ENCODE results near the gene MACROD1.
"Not testable (repeated sequence)": the region's sequence is repeated elsewhere in the genome, so short reads cannot be mapped to it uniquely, and the experiment has no call there.

Gene MACROD1

DNA sequence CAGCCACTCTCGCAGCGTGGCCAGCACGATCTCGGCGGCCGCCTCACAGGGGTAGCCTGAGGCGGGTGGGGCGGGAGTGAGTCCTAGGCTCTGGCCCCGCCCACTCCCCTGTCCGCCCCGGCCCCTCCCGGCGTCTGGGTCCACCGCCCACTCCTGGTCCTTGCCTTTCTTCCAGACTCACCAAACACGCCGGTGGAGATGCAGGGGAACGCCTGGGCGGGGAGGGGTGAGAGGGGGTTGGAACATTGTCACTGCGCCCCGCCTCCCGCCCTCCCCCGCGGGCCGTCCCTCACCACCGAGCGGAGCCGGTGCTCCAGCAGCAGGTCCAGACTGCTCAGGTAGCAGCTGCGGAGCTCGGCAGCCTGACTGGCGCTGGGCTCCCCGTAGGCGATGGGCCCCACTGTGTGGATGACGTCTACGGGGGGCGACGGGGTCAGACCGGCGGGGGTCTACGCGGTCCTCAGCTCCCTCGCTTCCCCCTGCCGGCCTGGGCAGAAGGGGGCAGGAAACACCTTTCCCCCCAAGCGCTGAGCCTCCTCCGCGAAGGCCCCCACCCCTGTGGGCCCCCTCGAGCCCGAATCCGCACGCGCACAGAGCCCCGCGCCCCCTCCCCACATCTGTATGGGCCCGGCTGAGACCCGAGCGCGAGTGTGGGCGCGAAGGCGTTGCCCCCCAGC, 166.4 kb downstream of the MACROD1 start:
- peak; percentile 31 to 38 for DNase-seq (ENCODE audit: low read depth in 2 of 2)

DNA sequence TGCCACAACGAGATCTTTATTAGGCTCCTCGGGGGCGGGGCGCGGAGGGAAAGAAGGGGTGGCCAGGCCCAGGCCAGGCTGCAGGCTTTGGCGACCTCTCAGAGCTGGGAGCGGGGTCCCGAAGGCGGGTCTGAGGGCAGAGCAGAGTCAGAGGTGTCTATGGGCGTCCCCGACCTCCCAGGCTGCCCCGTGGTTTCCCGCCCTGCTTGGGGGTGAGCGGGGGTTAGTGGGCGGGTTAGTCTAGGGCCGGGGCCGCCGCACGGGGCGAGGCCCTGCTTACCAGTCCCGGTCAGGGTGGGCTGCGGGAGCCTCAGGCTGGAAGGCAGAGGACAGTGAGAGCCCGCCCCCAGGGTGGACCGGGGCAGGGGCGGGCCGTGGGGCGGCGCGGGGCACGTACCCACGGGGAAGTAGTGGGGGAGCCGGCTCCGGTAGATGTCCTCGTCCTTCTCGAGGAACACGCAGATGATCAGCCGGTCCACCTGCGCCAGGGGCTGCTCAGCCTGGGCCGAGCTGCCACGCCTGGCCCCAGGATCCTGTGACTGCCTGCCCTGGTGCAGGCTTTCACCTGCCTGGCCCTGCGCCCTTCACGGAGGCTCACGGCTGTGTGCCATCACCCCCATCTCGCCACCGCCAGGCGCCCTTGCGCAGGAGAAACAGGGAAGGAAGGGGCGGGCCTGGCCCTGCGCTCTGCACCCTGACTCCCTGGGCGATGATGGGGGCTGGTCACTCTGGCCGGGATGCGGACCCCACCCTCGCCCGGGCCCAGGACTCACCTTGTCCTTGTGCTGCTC, 167.2 kb downstream of the MACROD1 start:
- DNase-seq (ENCODE audit: low read depth in 2 of 2): no peak

GRCh38 chr11:63997801-63998337, 168.0 kb downstream of the MACROD1 start:
- no peak for DNase-seq (ENCODE audit: low read depth in 2 of 2)

GRCh38 chr11:63997104-63997700, 168.7 kb downstream of the MACROD1 start:
- DNase-seq (ENCODE audit: low read depth in 2 of 2): no peak

DNA sequence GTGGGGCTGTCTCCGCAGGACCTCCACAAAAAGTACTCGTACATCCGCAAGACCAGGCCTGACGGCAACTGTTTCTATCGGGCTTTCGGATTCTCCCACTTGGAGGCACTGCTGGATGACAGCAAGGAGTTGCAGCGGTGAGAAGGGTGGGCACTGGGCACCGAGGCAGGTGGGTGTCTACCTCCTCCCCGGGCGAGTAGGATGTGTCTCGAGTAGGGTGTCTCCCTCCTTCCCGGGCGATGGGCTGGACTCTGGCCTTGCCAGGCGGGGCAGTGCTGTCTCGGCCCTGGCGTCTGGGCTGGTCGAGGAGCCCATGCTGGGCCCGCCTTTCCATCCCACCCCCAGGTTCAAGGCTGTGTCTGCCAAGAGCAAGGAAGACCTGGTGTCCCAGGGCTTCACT, 169.4 kb downstream of the MACROD1 start:
- no peak for DNase-seq (ENCODE audit: low read depth in 2 of 2)

DNA sequence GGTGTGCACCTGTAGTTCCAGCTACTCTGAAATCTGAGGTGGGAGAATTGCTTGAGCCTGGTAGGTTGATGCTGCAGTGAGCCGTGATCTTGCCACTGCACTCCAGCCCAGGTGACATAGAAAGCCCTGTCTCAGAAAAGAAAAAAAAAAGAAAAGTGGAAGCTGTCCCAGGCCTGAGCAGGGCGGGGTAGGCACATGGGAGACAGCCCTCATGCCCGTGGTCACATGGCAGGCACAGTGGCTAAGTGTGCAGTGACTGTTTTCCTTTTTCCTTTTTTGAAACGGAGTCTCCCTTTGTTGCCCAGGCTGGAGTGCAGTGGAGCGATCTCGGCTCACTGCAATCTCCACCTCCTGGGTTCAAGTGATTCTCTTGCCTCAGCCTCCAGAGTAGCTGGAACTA, 171.9 kb downstream of the MACROD1 start:
- no peak for DNase-seq (ENCODE audit: low read depth in 2 of 2)

DNA sequence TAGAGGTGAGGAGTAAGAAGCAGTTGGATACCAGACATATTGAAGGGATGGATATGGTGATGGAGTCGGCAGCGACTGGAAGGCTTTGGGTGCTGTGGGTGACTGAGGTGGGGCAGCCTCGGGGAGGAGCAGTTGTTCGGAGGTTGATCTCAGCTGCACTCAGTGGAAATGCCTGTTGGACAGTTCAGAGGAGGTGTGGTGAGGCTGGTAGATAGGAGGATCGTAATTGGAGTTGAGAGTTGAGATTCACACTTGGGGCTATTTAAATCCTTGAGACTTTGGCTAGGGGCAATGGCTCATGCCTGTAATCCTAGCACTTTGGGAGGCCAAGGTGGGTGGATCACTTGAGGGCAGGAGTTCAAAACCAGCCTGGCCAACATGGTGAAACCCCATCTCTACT, 172.8 kb downstream of the MACROD1 start:
- no peak for DNase-seq (ENCODE audit: low read depth in 2 of 2)

DNA sequence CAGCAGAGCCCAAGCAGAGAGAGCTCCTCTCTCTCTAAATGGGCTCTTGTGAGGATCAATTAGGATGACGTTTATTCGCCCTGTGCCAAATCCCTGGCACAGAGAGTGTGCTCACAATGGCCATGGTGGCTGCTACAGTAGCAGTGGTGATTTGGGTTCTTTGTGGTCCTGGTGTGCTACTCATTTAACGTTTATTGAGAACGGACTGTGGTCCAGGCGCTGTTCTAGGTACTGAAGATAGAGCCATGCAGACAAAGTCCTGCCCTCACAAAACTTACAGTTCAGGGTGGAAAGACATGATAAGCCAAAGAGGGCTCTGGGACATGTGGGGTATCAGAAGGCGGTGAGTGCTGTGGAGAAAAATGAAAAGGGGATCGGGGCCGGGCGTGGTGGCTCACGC, 174.4 kb downstream of the MACROD1 start:
- DNase-seq (ENCODE audit: low read depth in 2 of 2): no peak

- no peak for DNase-seq (ENCODE audit: low read depth in 2 of 2)
These were observed 178.9 kb downstream of the MACROD1 start for GRCh38 chr11:63986932-63987513.

- peak; percentile 76 to 79 for DNase-seq (ENCODE audit: low read depth in 2 of 2)
These were observed 179.6 kb downstream of the MACROD1 start, which contains the start of gene OTUB1 for GRCh38 chr11:63986156-63986931. Gene OTUB1, plus strand, starts transcription at chr11:63986438. Its CDS starts 19 bp downstream, at chr11:63986457.

GRCh38 chr11:63985812-63986155, 180.1 kb downstream of the MACROD1 start:
- peak in 1 of 2 donors; percentile 40 for DNase-seq (ENCODE audit: low read depth in 2 of 2)

- no peak for DNase-seq (ENCODE audit: low read depth in 2 of 2)
These were observed 186.5 kb downstream of the MACROD1 start for GRCh38 chr11:63979426-63979825.

DNA sequence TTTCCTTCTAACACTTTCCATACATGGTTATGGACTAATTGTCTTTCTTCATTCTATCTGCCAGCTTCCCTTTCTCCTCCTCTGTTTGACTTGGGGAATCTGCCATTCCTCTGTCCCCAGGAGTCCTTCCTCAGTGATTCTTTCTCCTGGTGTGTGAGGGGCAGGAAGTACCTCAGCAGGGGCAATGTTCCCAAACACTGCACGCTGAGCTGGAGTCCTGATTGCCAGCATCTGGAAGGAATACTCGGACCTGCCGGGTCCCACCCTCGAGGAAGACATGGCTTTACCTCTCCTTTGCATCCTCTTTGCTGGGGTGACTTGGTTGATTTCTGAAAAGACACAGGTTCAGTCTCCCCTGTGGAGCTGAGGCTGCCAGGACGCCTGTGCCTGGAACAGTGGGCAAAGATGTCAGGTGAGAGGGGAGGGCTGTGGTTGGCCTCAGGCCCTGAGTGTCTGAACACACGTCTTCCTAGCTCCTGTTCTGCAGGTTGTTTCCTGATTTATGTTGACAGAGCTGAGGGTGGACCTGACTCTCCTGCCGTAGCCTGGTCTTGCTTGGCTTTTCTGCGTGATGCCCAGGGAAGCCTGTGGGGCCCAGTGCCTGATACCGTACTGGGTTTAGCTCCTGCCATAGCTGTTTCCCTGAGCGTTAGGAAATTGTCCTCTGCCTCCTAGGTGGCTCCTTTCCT, 187.2 kb downstream of the MACROD1 start:
- DNase-seq (ENCODE audit: low read depth in 2 of 2): no peak

DNA sequence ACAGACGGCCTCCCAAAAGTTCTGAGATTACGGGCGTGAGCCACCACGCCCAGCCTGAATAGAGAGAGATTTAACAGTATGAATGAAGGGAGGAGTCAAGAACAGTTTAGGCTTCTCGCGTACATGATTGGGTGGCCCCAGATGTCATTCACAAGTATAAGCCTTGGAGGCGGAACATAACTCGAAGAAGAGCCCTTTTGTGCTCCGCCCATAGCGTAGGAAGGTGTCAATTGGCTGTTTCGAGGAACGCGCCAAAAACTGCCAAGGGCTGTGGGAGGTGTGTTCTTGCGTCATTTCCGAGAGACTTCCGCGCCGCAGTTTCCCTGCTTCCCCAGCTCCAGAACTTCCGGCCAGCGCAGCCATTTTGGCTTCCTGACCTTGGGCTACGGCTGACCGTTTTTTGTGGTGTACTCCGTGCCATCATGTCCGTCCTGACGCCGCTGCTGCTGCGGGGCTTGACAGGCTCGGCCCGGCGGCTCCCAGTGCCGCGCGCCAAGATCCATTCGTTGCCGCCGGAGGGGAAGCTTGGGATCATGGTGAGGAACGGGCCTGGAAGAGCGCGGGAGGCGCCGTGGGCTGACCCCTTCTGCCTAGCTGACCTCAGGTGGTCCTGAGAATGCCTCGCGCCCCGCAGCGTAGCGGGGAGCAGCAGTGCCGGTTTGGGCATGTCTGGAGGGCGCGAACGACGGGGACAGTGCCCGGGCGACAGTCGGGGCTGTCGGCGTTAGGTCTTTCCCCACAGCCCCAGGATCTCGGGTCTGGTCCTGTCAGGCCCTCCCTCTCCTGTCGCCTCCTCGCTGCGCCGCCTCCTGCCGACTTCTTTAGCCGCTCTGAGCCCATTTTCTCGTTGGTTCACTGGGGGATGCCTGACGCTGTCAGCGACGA, 191.4 kb downstream of the MACROD1 start, which contains the start of gene COX8A:
Gene COX8A, plus strand, starts transcription at position 362 of the 885 bp plus-strand sequence. Its CDS starts 61 bp downstream, at position 423.
- DNase-seq (ENCODE audit: low read depth in 2 of 2): peak; percentile 92 to 94

DNA sequence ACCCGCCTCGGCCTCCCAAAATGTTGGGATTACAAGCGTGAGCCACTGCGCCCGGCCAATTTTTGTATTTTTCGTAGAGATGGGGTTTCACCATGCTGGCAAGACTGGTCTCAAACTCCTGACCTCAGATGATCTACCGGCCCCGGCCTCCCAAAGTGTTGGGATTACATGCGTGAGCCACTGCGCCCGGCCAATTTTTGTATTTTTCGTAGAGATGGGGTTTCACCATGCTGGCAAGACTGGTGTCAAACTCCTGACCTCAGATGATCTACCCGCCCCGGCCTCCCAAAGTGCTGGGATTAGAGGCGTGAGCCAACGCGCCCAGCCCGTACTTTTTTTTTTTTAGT, 192.0 kb downstream of the MACROD1 start:
- DNase-seq (ENCODE audit: low read depth in 2 of 2): not testable (repeated sequence)

GRCh38 chr11:63970902-63971301, 195.0 kb downstream of the MACROD1 start:
- DNase-seq (ENCODE audit: low read depth in 2 of 2): no peak

GRCh38 chr11:63969461-63969860, 196.5 kb downstream of the MACROD1 start:
- DNase-seq (ENCODE audit: low read depth in 2 of 2): no peak

- no peak for DNase-seq (ENCODE audit: low read depth in 2 of 2)
These were observed 199.5 kb downstream of the MACROD1 start for GRCh38 chr11:63966444-63966843.

DNA sequence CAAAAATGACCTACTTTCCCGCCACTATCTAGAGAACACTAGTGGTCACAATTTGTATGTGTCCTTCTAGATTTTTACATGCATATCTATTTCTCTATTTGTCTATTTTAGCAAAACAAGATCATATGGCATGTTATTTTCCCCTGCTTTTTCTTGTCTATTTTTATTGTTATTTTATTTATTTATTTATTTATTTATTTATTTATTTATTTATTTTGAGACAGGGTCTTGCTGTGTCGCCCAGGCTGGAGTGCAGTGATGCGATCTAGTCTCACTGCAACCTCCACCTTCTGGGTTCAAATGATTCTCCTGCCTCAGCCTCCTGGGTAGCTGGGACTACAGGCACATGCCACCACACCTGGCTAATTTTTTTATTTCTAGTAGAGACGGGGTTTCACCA, 202.0 kb downstream of the MACROD1 start:
- DNase-seq (ENCODE audit: low read depth in 2 of 2): not testable (repeated sequence)

Measured in activated CD8-positive, alpha-beta memory T cell treated with anti-CD3 and anti-CD28 coated beads for 4 hours (primary cell).